Measurements from ENCODE around the gene SMYD2. TPM values are rescaled to one million over a fixed set of nuclear protein-coding genes. Genes with fewer than 3 reads are reported as not detected.

The SMYD2 gene
- total and polyA plus RNA-seq, 8 donors: 8.2 to 68.7 (median 26.6) TPM

GRCh38 chr1:214281720-214282629 lies 1.0 kb downstream of the SMYD2 start:
- Histone ChIP-seq H3K4me3 (peak overlapping the region; percentile 83 to 96 (median 88)), H3K27ac (peak overlapping the region; percentile 92 to 97 (median 92)), H3K9me3 (no peaks in the 10 kb centered on the region), H3K4me1 (peaks cover 8 to 36% (median 26%) of the 10 kb centered on the region in 4 donors), H3K36me3 (no peaks in the 10 kb centered on the region), H3K27me3 (no peaks in the 10 kb centered on the region)
- DNase-seq: peak; percentile 57 to 73
- intact Hi-C loops (cut with DNase I; ENCODE audit: low total_unique reads): no loop called here
- WGBS, 5 donors: 5 to 9% (median 8%) methylated on average over 11 to 14 of the region's 14 CpGs
- no peak for TF ChIP-seq POLR2AphosphoS5 (IDR thresholded peaks at IDR 0.05)

GRCh38 chr1:214282630-214283242 lies 1.8 kb downstream of the SMYD2 start:
- Histone ChIP-seq H3K27me3 (no peaks in the 10 kb centered on the region), H3K4me1 (peaks cover 8 to 36% (median 26%) of the 10 kb centered on the region in 4 donors), H3K9me3 (no peaks in the 10 kb centered on the region), H3K4me3 (peak overlapping the region in 1 of 4 donors; percentile 93), H3K27ac (no peak overlapping the region), H3K36me3 (peaks cover 0 to under 1% (median 0%) of the 10 kb centered on the region in 4 donors)
- WGBS, 5 donors: 82 to 91% (median 84%) methylated on average over 9 of the region's 9 CpGs
- DNase-seq: no peak
- intact Hi-C loops (cut with DNase I; ENCODE audit: low total_unique reads): no loop called here
- TF ChIP-seq EP300 (IDR thresholded peaks at IDR 0.05) (no peak), POLR2A (IDR thresholded peaks at IDR 0.05) (no peak), POLR2AphosphoS5 (IDR thresholded peaks at IDR 0.05) (no peak), CTCF (IDR thresholded peaks at IDR 0.05) (no peak)

- H3K27me3 ChIP-seq: no peaks in the 10 kb centered on the region
- no peak overlapping the region for H3K4me3 ChIP-seq
- TF ChIP-seq CTCF (IDR thresholded peaks at IDR 0.05): no peak
- TF ChIP-seq POLR2A (IDR thresholded peaks at IDR 0.05): no peak
- no peak for TF ChIP-seq EP300 (IDR thresholded peaks at IDR 0.05)
- no peak for TF ChIP-seq POLR2AphosphoS5 (IDR thresholded peaks at IDR 0.05)
- peak in 1 of 2 donors; percentile 38 for DNase-seq
- H3K36me3 ChIP-seq: peaks cover 0 to 6% (median 0%) of the 10 kb centered on the region in 4 donors
- intact Hi-C loops (cut with DNase I; ENCODE audit: low total_unique reads): no loop called here
- H3K4me1 ChIP-seq: peaks cover 0 to 25% (median 16%) of the 10 kb centered on the region in 4 donors
- no peak overlapping the region for H3K27ac ChIP-seq
- no peaks in the 10 kb centered on the region for H3K9me3 ChIP-seq
- WGBS, 5 donors: 53 to 74% (median 65%) methylated on average over 7 of the region's 7 CpGs
Observed at GRCh38 chr1:214285610-214286440, 4.9 kb downstream of the SMYD2 start.

GRCh38 chr1:214287884-214288283 lies 6.9 kb downstream of the SMYD2 start:
- H3K4me1 ChIP-seq: peaks cover 0 to 11% (median 3%) of the 10 kb centered on the region in 4 donors
- WGBS, 5 donors: 80 to 88% (median 82%) methylated on average over 6 of the region's 6 CpGs
- no peak for TF ChIP-seq EP300 (IDR thresholded peaks at IDR 0.05)
- no peak for TF ChIP-seq CTCF (IDR thresholded peaks at IDR 0.05)
- TF ChIP-seq POLR2A (IDR thresholded peaks at IDR 0.05): no peak
- no peak for TF ChIP-seq POLR2AphosphoS5 (IDR thresholded peaks at IDR 0.05)

More at GRCh38 chr1:214287884-214288283, 6.9 kb downstream of the SMYD2 start:
- H3K27me3 ChIP-seq: no peaks in the 10 kb centered on the region
- no peaks in the 10 kb centered on the region for H3K9me3 ChIP-seq
- intact Hi-C loops (cut with DNase I; ENCODE audit: low total_unique reads): no loop called here
- no peak overlapping the region for H3K4me3 ChIP-seq
- DNase-seq: no peak
- no peak overlapping the region for H3K27ac ChIP-seq
- peaks cover 0 to 6% (median 0%) of the 10 kb centered on the region in 4 donors for H3K36me3 ChIP-seq

Data from stomach (tissue), 9 donors.